ENCODE measurements around the gene PEX7. TPM values are rescaled to one million over a fixed set of nuclear protein-coding genes. Genes with fewer than 3 reads are reported as not detected.

PEX7 gene
- total and polyA plus RNA-seq, 10 of the 15 experiments (the other 5 are each of a cell fraction or from before 2014, with no cell fraction given): 0.58 to 12.4 (median 8.8) TPM

DNA sequence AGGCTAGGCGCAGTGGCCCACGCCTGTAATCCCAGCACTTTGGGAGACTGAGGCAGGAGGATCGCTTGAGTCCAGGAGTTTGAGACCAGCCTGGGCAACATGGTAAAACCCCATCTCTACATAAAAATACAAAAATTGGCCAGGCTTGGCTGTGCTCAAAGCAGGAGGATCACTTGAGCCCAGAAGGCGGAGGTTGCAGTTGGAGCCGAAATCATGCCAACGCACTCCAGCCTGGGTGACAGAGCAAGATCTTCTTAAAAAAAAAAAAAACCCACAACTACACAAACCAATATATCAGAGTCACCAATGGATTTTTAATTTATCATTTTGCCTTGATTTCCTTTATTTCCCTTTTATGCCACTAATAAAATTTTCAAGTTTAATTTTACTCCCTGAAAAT lies 39.4 kb upstream of the PEX7 start (continued):
- TF ChIP-seq, protein P1, sequence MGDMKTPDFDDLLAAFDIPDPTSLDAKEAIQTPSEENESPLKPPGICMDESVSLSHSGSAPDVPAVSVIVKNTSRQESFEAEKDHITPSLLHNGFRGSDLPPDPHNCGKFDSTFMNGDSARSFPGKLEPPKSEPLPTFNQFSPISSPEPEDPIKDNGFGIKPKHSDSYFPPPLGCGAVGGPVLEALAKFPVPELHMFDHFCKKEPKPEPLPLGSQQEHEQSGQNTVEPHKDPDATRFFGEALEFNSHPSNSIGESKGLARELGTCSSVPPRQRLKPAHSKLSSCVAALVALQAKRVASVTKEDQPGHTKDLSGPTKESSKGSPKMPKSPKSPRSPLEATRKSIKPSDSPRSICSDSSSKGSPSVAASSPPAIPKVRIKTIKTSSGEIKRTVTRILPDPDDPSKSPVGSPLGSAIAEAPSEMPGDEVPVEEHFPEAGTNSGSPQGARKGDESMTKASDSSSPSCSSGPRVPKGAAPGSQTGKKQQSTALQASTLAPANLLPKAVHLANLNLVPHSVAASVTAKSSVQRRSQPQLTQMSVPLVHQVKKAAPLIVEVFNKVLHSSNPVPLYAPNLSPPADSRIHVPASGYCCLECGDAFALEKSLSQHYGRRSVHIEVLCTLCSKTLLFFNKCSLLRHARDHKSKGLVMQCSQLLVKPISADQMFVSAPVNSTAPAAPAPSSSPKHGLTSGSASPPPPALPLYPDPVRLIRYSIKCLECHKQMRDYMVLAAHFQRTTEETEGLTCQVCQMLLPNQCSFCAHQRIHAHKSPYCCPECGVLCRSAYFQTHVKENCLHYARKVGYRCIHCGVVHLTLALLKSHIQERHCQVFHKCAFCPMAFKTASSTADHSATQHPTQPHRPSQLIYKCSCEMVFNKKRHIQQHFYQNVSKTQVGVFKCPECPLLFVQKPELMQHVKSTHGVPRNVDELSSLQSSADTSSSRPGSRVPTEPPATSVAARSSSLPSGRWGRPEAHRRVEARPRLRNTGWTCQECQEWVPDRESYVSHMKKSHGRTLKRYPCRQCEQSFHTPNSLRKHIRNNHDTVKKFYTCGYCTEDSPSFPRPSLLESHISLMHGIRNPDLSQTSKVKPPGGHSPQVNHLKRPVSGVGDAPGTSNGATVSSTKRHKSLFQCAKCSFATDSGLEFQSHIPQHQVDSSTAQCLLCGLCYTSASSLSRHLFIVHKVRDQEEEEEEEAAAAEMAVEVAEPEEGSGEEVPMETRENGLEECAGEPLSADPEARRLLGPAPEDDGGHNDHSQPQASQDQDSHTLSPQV (IDR thresholded peaks at IDR 0.05): no peak
- TF ChIP-seq CREM (IDR thresholded peaks at IDR 0.05; ENCODE audit: low read depth): no peak

DNA sequence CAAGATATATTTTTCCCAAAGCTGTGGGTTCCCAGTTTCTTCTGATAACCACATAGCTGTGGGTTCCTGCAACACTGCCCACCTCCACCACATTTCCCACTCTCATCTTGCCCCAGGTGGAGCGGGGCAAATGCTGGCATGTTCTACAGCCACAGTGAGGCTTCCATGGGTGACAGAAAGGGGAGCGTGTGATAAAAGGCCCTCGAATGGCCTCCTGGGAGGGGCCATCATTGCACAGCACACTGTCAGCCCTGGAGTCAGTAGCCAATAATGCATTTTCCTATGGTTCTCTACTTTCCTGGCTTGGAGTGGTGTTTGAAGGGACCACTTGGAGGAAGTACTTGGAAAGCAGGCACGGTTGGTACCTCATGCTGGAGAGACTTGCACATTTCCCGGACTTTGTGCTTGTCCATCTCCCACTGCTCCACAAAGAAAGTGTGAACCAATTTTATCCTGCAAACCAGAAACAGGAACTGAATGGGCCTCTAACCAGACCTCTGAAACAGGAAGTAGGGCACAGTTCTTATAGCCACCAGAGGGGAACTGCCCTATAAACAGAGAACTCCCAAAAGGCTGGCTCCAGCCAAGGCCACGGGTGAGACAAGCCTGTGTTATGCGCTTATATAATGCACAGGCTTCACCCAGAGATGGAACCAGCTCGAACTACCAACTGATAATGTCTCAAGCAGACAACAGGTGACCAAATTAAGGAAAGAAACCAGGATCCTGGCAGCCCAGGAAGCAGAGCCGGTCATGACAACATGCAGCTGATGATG lies 38.7 kb upstream of the PEX7 start:
- no peaks in the 10 kb centered on the region for H3K9me3 ChIP-seq (replicated peaks; ENCODE audit: control insufficient read depth, insufficient read depth, low read length)
- peaks cover 4 to 17% of the 10 kb centered on the region in 2 experiments; a peak in 3 of 4 replicates for H3K36me3 ChIP-seq (ENCODE audit: control insufficient read depth in 2 of 2, insufficient read depth in 2 of 2, low read length in 1 of 2)
- FAIRE-seq (no peak), DNase-seq (ENCODE audit: low read depth, low spot score) (no peak), ATAC-seq (peak; percentile 75)
- RAD21 ChIA-PET (ENCODE audit: unreplicated experiment): interaction anchor here (1.0 to 12.6 kb wide), 4 partner anchors 9 to 66 kb away, joined by 14 to 405 read pairs (median 316); partner anchors contain the start of gene MAP3K5
- no peak overlapping the region for H2AFZ ChIP-seq (ENCODE audit: control insufficient read depth, low read depth, low read length)
- H3K27ac ChIP-seq (ENCODE audit: control insufficient read depth, insufficient read depth): peak overlapping the region; percentile 92
- peak overlapping the region; percentile 85 for H3K9ac ChIP-seq (ENCODE audit: control insufficient read depth, insufficient read depth, low read length)
- peak overlapping the region; percentile 92 for H3K4me2 ChIP-seq (ENCODE audit: control insufficient read depth, insufficient read depth)
- SMC1A ChIA-PET (ENCODE audit: uncharacterized antibody, unreplicated experiment): interaction anchor here (1.1 to 13.3 kb wide), 5 partner anchors 10 to 139 kb away, joined by 4 to 446 read pairs (median 227); no protein-coding TSS in a partner anchor
- H3K79me2 ChIP-seq (ENCODE audit: control insufficient read depth, insufficient read depth, low read length): peaks cover 99% of the 10 kb centered on the region
- CTCF ChIA-PET: interaction anchor here (0.6 to 9.8 kb wide), 7 partner anchors 9 to 1206 kb away, joined by 4 to 411 read pairs (median 13); partner anchors contain the start of gene MAP3K5
- peak overlapping the region; percentile 76 for H3K4me3 ChIP-seq
- intact Hi-C loops (cut with micrococcal nuclease; ENCODE audit: unreplicated experiment) (no loop called here), in situ Hi-C loops (cut with MboI) (no loop called here)
- no peaks in the 10 kb centered on the region for H3K27me3 ChIP-seq (replicated peaks in 1 of 2; ENCODE audit: control insufficient read depth in 2 of 2, insufficient read depth in 2 of 2, low read length in 1 of 2)
- H4K20me1 ChIP-seq (ENCODE audit: control insufficient read depth, insufficient read depth): no peaks in the 10 kb centered on the region
- 29% methylated on average over 9 of the region's 9 CpGs for WGBS (ENCODE audit: insufficient coverage, insufficient replicate concordance, low lambda C conversion rate, missing lambda C conversion rate)
- POLR2A ChIA-PET: interaction anchor here (1.3 to 10.1 kb wide), 4 partner anchors 11 to 64 kb away, joined by 6 to 265 read pairs (median 130); no protein-coding TSS in a partner anchor
- BruUV-seq (replicated peaks): no TSS peak
- H3K4me1 ChIP-seq (ENCODE audit: control insufficient read depth, insufficient read depth, low read length): peaks cover 27% of the 10 kb centered on the region
- TF ChIP-seq, protein P2, sequence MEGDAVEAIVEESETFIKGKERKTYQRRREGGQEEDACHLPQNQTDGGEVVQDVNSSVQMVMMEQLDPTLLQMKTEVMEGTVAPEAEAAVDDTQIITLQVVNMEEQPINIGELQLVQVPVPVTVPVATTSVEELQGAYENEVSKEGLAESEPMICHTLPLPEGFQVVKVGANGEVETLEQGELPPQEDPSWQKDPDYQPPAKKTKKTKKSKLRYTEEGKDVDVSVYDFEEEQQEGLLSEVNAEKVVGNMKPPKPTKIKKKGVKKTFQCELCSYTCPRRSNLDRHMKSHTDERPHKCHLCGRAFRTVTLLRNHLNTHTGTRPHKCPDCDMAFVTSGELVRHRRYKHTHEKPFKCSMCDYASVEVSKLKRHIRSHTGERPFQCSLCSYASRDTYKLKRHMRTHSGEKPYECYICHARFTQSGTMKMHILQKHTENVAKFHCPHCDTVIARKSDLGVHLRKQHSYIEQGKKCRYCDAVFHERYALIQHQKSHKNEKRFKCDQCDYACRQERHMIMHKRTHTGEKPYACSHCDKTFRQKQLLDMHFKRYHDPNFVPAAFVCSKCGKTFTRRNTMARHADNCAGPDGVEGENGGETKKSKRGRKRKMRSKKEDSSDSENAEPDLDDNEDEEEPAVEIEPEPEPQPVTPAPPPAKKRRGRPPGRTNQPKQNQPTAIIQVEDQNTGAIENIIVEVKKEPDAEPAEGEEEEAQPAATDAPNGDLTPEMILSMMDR (IDR thresholded peaks at IDR 0.05 in 2 of 3, conservative IDR thresholded peaks at IDR 0.05 in 1 of 3; ENCODE audit: control insufficient read depth in 2 of 3, extremely low read depth in 1 of 3, insufficient read depth in 1 of 3, low read depth in 3 of 3, low read length in 3 of 3): peak in 2 of 3 experiments; percentile 18 to 34; a peak in 1 of 6 replicates
- TF ChIP-seq IKZF1 (conservative IDR thresholded peaks at IDR 0.05): peak; percentile 96
- no peak for TF ChIP-seq NFXL1 (IDR thresholded peaks at IDR 0.05; ENCODE audit: borderline replicate concordance)
- TF ChIP-seq ETV6 (conservative IDR thresholded peaks at IDR 0.05 in 1 of 2, IDR thresholded peaks at IDR 0.05 in 1 of 2; ENCODE audit: borderline replicate concordance in 1 of 2, low read depth in 1 of 2): peak in 1 of 2 experiments; percentile 99; a peak in 2 of 4 replicates
- no peak for TF ChIP-seq TCF12 (IDR thresholded peaks at IDR 0.05; ENCODE audit: low read depth, low read length)
- TF ChIP-seq IRF4 (IDR thresholded peaks at IDR 0.05; ENCODE audit: low read depth, low read length): no peak
- TF ChIP-seq ZZZ3 (IDR thresholded peaks at IDR 0.05; ENCODE audit: control insufficient read depth, insufficient read length, low read depth): no peak
- TF ChIP-seq CHD2 (IDR thresholded peaks at IDR 0.05; ENCODE audit: borderline replicate concordance, low read depth, low read length): no peak
- no peak for TF ChIP-seq NR2C2 (IDR thresholded peaks at IDR 0.05; ENCODE audit: borderline replicate concordance, control insufficient read depth, insufficient read length, low read depth)
- TF ChIP-seq SREBF1 (IDR thresholded peaks at IDR 0.05; ENCODE audit: low read length): no peak
- peak; percentile 49; the same call in 1 of the 2 replicates for TF ChIP-seq CBFB (IDR thresholded peaks at IDR 0.05; ENCODE audit: low read depth)
- TF ChIP-seq RCOR1 (conservative IDR thresholded peaks at IDR 0.05; ENCODE audit: low read depth, low read length): no peak
- TF ChIP-seq POLR2A (IDR thresholded peaks at IDR 0.05; ENCODE audit: low read depth, low read length): peak; percentile 33; the same call in 1 of the 2 replicates
- TF ChIP-seq SIX5 (IDR thresholded peaks at IDR 0.05; ENCODE audit: low read depth, low read length, severe bottlenecking): no peak
